Kasumi-1 (cell line): Measurements from ENCODE around the gene VPREB1.
A peak's percentile ranks its signal among the peaks of the same experiment; 100 is the strongest.
"Not testable (repeated sequence)": the region's sequence is repeated elsewhere in the genome, so short reads cannot be mapped to it uniquely, and the experiment has no call there.

Source experiments
- DNase-seq, 2 experiments: peaks; one replicate each; lab custom pipeline; 2025; lab: John Stamatoyannopoulos, UW

Gene VPREB1

DNA sequence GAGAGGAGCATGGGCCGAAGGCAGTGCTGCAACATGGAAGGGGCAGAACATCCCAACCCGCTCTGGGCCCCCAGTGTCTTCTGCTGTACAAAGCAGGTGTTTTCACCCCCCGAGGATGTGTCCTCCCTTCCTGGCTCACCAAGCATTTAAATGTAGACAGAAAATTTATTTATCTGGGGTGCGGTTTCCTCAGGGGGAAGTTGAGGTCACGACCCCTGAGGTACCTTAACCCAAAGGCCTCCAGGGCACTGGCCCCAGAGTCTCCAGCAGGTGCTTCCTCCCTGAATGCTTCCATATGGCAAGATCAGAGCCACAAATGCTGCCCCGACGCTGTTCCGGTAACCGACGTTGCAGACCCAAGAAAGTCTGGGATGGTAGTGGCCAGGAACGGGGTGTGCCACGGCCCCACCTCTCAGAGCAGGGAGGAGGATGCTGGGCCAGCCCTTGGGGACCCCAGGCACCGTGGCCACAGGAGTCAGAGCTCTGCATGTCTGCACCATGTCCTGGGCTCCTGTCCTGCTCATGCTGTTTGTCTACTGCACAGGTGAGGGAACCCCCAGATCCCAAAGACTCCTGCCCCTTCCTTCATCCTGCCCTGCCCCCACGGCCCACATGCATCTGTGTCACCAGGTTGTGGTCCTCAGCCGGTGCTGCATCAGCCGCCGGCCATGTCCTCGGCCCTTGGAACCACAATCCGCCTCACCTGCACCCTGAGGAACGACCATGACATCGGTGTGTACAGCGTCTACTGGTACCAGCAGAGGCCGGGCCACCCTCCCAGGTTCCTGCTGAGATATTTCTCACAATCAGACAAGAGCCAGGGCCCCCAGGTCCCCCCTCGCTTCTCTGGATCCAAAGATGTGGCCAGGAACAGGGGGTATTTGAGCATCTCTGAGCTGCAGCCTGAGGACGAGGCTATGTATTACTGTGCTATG lies at the start of gene VPREB1:
Gene VPREB1 (plus strand): TSS at position 471 of the 935 bp plus-strand sequence. CDS start 28 bp downstream, at position 499.
- DNase-seq = no peak

- no peak for DNase-seq
These were observed 49.7 kb upstream of the VPREB1 start for GRCh38 chr22:22194931-22195264.

DNA sequence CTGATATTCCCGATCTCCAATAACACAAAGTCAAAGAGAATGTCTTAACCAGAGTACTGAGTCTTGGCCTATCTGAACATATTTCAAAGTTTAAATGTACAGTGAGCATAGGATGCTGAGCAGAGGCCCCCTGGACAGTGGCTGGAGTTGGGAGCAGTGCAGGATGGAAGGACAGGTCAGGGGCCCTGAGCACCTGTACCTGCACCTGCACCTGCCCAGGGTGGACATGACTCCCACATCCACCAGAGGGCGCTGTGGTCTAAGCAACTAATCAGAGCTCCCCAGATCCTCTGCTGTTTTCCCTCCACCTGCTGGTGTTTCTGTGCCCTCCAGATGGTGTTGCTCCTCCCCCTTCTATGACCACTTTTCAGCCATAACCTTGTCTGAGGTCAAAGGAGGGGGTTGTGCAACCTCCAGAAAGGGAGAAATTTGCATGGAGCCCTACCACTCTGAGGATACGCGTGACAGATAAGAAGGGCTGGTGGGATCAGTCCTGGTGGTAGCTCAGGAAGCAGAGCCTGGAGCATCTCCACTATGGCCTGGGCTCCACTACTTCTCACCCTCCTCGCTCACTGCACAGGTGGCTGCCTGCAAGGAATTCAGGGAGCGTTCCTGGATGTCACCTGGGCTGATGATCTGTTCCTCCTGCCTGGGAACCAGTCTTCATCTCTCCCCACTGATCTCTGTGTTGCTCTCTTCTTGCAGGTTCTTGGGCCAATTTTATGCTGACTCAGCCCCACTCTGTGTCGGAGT lies 49.1 kb upstream of the VPREB1 start:
- peak; percentile 24 to 49 for DNase-seq

DNA sequence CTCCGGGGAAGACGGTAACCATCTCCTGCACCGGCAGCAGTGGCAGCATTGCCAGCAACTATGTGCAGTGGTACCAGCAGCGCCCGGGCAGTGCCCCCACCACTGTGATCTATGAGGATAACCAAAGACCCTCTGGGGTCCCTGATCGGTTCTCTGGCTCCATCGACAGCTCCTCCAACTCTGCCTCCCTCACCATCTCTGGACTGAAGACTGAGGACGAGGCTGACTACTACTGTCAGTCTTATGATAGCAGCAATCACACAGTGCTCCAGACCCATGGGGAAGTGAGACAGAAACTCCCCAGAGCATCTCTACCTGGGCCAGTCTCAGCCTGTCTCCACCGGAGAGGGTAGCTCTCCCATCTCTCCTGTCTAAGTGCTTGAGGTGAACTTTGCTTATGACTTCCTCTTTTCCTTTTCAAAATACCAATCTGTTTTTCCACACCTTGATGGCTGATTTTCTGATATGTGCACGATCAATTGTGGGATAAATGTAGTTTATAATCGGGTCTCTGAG lies 48.5 kb upstream of the VPREB1 start:
- DNase-seq = no peak

GRCh38 chr22:22196833-22197477 lies 47.6 kb upstream of the VPREB1 start:
- no peak for DNase-seq

GRCh38 chr22:22197993-22198402 lies 46.6 kb upstream of the VPREB1 start:
- no peak for DNase-seq

DNA sequence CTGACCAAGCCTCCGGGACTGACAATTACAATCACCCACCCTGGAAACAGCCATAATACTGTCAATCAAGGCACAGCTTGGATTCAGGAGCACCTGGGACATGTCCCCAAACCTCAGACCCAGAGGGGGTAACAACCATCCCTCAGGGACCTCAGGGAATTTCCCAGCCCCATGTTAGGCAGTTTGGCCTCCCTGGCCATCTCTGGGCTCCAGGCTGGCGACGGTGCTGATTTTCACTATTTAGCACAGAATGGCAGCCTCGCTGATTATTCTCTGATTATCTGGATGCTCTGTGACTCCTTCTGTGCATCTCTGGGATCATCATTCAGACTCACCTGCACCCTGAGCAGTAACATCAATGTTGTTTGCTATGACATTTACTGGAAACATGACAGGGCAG lies 45.8 kb upstream of the VPREB1 start:
- no peak for DNase-seq

- DNase-seq = no peak
These were observed 45.0 kb upstream of the VPREB1 start for GRCh38 chr22:22199634-22200033.

DNA sequence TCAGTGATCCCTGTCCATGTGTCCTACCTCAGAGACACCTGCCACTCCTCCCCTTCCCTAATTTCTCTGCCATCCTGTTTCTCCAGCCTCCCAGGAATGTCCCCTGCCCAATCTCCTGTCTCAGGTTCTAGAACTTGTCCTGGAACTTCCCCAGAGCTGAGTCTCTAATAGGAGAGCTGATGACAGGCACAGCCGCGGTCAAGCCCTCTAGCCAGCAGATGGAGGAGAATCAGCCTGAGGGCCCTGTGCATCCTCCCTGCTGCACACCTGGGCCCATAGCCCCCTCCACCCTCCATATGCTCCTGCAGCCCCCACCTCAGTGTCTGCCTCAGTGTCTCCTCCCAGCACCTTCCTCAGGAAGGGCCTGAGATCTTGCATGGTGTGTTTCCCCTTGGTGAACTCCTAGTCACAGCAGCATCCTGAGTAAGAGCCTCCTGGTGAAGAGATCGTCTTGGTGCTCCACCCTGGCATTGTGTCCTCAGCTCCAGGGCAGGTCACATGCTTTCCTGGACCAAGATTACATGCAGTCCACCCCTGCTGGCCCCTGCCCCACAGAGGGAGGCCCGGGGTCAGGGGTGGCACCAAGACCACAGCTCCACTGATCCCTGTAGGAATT lies 43.9 kb upstream of the VPREB1 start:
- no peak for DNase-seq

GRCh38 chr22:22201185-22201929 lies 43.2 kb upstream of the VPREB1 start:
- DNase-seq = peak; percentile 11 to 46

- DNase-seq = no peak
These were observed 42.6 kb upstream of the VPREB1 start for GRCh38 chr22:22201930-22202343.

DNA sequence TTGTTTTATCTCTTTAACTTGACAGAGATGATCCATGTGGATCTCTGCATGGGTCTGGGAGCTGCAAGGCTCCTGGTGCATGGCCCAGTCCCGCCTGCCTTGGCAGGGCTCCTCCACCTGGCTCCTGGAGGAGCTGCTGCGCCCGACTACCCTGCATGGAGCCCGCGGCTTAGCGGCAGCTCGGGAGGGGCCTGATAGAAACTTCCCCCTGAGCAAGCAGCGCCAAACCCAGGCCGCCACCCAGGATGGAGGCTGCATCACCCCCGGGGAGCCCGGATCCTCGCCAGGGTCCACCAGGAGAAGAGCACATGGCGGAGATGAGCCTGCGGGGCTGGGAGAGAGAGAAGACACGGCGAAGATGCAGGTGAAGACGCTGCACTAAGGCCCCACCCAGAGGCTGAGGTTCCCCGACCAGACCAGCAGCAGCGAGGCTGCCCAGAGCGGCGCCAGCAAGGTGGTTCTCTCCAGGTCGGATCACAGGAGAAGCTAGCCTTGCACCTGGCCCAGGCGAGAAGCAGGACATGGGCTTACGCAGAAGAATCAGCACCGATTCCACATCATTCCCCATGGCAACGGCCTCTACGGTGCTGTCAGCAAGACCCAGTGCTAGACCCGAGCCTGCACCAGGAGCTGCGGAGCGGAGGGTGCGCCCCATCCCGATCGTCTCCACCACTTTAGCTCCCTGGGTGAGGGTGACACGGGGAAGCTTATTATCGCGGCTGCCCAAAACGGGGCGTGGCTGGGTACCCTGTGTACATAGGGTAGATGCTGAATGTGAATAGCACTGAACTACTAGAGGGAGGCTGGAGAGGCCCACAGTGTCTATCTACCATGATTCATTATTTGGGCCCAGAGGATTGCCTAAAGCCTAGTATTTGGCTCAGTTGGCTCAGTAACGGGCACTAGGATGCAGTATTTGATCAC lies 41.3 kb upstream of the VPREB1 start:
- no peak for DNase-seq

GRCh38 chr22:22207845-22208564 lies 36.6 kb upstream of the VPREB1 start:
- peak; percentile 78 to 79 for DNase-seq

GRCh38 chr22:22208652-22209051 lies 35.9 kb upstream of the VPREB1 start:
- DNase-seq = no peak

DNA sequence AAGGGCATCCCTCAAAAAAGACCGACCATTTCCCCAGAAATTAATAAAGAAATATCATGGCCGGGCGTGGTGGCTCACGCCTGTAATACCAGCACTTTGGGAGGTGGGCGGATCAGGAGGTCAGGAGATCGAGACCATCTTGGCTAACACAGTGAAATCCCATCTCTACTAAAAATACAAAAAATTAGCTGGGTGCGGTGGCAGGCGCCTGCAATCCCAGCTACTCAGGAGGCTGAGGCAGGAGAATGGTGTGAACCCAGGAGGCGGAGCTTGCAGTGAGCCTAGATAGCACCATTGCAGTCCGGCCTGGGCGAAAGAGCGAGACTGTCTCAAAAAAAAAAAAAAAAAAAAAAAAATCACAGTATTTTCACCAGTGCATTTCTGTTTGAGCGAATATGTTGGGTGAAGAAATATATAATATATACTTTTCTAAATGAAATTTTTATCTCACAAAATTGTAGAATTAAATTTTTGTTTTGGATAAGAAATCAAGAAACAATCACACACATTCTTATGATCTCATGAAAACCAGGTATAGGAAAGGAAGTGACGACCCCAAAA lies 35.4 kb upstream of the VPREB1 start:
- DNase-seq = not testable (repeated sequence)

DNA sequence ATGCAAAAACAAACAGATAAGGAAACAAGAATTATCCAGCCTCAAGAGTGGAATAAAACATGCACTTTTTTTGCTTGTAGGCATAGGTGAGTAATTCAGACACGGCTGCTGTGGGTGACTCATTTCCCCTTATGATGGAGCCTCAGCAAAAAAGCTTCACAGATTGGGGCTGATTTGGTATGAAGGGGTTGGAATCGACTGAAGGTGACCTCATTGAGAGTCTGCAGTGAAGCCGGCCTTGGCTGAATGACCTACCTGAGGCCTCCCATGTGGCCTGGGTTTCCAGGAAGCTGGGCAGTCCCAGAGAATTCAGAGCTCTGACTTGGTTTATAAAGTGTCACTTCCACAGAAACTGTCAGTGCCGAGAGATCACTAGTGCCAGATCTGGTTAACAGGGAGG lies 34.2 kb upstream of the VPREB1 start:
- DNase-seq = no peak

DNA sequence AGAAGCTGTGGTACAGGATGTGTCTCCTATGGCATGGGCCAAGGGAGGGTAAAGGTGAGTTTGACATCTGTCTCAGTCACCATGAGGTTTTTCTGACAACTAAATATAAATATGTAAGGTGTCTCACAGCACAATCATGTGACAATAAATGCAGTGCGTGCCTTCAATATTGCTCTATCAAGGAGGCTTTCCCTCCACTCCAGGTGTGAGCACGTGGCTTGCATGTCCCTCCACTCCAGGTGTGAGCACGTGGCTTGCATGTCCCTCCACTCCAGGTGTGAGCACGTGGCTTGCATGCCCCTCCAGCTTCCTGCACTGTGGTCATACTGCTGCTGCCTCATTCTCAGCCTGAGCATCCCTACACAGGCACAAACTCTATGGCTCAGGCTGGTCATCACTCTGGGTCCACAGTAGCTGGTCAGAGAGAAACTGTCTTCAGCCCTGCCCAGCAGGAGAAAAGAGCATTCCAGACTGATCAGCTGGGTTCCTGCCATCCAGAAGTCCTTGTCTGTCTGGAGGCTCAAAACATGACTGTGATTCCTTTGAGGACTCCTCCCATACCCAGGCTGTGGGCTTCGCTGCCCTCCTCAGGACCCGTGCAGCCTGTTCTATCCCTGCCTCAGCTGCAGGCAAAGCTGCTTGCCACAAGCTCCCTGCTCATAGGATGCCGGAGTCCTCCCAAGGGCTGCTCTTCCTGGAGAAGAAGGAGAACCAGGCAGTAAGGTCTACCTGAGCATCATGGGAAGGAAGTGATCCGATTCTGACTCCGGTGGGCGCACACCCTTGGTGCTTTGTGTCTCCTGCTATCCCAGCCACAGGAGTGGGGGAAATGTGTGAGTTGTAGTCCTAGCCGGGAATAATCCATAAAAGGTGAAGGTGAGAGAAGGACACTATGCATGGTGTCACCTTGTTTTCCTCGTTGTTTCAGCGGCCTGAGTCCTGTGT lies 33.4 kb upstream of the VPREB1 start:
- no peak for DNase-seq

DNA sequence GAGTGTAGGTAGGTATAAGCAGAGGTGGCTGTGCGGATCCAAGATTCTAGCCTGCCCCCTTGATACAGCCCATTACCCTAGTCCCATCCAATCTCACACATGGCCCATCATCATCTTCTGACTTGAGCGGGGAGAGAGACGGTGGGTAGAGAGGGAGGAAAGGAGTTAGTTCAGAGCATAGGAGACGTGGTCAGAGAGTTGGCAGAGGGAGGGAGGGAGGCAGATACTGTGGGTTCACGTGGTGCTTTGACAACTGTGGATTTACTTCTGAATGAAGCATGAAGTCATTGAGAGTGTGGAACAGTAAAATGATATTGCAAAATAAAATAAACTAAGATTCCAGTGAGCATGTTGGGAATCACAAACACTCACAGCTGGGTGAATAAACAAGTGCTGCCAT lies 31.4 kb upstream of the VPREB1 start:
- no peak for DNase-seq
